GM18526 (cell line): ENCODE measurements around the gene COLQ.

ENCODE experiments used
- POLR2A ChIP-seq: IDR thresholded peaks from 3 replicates; pipeline ENCODE4 v1.6.1; 2011; ENCODE audit not compliant: insufficient read length; ENCODE audit errors: extremely low read depth

The COLQ gene

DNA sequence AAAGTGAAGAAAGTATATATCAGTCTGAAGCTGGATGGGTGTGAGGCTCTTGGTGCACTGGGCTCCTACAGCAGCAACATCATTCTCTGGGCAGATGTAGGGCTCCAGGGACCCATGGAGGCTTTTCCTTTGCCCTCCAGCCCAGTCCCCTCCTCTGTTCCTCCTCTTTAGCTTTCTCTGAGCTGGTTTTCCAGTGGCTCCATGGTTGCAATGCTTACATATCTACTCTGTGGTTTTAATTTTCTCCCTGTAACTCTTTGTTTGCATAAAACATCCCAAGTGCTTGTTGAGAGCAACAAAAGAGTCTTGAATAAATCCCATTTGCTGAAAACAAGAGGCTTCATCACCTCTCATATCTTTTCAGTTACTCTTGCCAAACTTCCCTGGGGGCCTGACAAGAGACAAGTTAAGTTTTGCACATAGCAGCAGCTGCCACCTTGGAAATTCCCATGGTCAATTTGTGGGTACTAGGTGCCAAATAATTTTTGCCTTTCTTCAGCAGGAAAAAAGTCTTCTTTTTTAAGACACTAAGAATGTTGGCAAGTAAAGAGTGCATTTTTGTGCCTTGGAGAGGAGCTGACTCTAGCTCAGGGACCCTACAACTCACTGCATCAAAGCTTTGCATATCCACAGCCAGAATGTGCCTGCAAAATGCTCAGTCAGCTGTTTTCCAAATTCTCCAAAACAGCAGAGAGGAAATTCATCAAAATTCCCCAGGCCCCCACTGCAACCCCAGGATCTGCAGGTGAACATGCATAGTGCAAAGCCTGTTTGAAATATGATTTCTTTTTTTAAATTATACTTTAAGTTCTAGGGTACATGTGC lies 41.9 kb downstream of the COLQ start:
- TF ChIP-seq POLR2A: no peak

DNA sequence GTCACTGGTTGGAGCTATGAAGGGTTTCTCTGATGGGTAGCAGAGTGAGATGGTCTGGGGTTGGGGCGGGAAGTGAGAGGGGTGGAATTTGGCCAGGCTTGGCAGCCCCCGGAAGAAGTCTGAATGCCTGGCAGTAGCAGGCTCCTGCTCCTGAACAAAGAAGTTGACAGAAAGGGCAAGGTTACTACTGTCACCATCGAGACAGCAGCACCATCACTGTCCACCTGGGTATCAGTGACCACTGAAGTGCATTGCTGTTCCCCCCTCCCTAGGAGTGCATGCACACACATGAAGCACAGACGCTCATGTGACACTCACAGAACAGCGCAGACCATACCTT lies 42.9 kb downstream of the COLQ start:
- no peak for TF ChIP-seq POLR2A

DNA sequence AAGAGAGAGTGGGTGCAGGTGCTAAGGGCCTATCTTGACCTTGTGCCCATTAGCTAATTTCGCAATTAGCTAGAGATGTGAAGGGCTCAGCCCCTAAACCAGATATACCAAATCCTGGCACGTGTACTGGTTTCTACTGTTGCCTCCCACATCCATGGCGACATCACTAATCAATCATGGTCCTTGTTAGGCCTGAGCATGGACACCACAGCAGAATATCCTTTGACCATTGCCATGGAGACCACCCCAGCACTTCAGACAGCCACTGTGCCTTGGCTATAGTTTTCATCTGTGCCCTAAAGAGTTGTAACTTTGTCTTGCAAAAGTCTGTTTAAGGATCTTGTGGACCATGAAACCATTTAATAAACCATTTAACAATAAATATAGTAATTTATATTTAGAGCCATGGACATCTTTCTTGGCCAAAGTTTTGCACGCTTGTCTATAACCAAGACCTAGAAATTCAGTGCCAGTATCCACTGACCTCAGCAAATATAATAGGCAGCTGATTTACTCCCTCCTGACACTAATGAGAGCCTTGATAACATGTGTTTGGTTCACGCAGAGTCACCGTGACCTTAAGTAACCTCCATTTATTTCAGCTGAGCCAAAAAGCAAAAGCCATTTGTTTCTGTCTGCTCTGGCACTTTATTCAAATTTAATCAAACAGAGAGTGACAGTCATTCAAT lies 43.4 kb downstream of the COLQ start:
- no peak for TF ChIP-seq POLR2A

DNA sequence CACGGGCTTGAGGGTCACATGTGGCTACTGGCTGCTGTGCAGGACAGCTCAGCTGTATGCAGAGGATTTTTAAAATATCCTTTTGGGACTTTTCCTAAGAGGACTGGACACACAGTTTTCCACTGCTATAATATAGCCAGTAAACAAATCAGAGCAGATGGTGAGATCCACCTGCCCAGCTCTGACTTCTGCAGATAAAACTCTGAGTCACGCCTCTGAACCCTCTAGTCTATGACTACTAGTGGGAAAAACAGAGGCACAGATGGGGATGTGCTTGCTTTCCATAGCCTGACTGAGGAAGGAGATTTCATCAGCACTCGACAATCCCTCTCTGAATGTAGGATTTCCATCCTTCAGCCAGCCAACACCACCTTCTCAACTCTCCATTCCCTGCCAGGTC lies 45.1 kb downstream of the COLQ start:
- no peak for TF ChIP-seq POLR2A

DNA sequence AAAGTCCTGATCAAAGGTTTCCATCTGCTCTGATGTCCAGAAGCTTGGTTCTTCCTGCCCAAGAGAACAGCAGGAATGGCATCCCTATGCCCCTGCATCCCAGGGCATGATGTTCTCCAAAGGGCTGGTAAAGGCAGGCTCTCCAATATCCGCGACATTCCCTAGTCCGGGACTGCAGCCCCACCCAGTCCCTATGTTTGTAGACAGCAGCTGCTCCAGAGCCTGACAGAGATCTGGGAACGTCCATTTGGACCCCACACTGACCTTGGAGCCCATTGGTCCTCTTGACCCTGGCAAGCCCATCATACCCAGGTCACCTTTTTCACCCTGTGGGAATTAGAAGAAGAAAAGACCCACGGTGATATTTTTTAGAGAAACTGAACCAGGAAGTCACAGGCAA lies 46.3 kb downstream of the COLQ start:
- TF ChIP-seq POLR2A: no peak

DNA sequence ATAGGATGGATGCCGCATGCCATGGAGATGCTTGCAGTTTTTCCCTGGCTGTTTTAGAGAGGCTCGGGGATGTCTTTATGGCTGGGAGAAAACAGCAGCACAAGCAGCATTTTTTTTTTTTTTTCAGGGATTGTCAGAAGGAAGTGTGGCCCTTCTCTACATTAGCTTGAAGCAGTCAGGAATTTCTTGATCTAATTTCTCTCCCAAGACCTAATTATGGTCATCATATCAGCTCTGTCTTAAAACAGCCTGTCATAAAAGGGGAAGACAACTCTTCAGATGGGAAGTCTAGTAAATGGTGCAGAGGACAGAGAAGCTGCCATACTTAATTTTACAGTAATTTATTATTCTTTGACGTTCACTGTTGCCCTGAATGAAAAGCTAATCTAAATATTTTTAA lies 49.6 kb downstream of the COLQ start:
- no peak for TF ChIP-seq POLR2A

DNA sequence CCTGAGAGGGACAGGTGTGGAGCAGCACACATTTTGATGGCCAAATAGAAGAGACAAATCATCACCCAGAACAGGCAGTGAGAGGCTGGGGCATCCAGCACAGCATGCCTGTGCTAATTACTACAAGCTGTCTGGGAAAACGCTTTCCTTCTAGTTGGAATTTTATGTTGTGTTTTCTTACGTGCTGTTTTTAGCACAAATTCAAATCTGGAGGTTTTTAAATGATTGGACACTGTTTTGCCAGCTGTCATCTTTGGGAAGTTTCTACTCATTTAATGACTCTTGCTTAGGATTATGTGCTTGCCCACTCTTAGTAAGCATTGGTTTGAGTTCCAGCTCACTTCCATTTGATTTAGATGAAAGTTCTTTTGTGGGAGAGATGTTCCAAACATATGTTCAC lies 50.7 kb downstream of the COLQ start:
- TF ChIP-seq POLR2A: no peak

DNA sequence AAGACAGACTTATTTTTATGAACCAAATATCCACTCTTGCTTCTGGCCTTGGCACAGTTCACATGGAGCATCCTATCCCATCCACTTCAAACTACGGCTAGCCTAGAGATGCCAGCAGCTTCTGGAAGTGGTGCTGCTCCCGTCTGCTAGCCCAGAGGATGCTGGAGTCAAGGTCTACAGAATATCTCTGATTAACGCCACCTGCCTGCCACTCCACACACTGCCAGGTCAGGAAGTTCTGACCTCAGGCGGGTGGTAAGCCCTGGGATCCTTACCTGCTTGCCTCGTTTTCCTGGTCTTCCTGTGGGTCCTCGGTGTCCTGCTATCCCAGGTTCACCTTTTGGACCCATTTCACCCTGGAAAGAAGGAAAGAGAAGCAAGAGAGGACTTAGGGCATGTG lies 51.2 kb downstream of the COLQ start:
- TF ChIP-seq POLR2A: no peak

DNA sequence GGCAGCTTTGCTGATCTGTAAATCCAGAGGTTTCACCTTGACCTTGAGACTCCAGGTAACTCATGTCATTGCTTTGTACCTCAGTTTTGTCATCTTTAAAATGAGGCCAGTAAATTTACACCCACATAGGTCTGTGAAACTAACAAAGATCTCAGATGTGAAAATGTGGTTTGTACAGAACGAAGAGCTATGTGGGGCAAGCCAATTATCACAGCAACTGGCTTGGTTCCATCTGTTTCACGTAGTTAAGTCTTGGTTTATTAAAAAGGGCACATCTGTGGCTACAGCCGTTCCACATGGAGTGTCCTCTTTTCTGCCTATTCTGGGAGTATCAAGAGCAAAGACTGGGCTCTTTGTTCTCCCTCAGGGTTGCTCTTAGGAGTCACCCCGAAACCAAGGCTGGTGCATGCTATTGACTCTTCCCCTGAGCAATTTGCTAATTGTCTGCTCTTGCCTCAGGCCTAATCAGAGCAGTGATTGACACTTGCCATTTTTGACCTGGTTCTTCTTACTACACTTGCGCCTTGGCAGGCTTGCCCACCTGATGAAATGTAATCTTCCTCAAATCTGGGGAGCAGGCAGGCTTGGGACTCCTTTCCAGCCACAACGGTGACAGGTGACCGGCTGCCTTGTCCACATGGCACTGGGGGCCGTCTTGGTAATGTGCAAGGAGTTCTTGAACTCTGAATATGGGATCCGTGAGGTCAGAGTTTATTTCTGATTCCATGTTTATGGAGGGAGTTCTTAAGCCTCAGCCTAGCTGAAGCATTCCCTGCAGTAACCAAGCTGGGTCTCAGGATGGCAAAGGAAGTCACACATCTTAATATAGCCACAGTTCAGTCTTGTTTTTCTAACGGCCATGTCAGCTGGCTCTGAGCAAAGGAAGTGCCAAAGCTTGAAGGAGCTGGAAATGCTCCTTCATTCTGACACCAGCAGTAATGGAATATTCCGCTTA lies 54.0 kb downstream of the COLQ start:
- no peak for TF ChIP-seq POLR2A

DNA sequence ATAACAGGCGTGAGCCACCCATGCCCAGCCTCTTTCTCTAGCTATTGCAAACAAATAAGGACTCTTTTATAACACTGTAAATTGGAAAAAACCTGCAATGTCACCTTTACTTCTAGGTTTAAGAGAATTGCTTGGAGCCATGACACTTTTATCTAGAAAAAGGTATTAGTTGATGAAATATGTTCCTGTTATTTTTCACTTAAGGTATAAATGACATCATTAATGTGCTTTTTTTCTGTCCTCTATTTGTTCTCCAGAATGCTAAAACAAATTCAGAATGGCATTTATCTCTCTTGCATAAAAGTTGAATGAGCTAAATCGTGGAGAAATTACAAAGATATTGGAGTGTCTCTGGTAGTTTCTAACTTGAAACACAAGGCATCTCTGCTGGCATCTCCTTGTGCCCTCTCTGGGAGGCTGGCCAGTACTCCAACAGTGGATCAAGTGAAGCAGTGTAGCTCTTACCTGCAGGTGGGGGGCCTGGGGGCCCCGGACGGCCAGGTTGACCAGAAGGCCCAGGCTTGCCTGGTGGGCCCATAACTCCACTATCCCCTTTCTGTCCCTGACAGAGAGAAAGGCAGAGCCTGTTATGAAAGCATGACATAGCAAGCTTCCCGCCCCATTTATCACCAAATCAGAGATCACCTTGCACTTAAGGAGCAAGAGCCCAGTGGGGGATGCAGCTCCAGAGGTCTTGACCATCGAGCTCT lies 55.5 kb downstream of the COLQ start:
- TF ChIP-seq POLR2A: no peak

DNA sequence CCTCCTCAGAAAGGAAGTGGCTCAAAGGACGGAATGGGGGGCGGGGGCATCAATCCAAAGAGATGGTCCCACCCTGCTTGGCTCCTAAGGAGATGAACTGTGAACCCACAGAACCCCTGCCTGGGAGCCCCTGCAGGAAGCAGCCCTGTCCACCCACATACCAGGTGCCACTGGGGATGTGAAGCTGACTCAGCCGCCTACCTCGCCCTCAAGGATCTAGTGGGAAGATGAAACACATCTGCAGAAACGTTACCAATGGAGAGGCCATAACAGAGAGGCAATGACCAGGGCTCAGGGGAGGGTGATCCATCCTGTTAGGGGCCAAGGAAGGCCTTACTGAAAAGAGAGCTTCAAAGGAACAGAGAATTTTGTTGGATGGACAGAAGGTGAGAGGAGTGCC lies 59.1 kb downstream of the COLQ start:
- TF ChIP-seq POLR2A: no peak

DNA sequence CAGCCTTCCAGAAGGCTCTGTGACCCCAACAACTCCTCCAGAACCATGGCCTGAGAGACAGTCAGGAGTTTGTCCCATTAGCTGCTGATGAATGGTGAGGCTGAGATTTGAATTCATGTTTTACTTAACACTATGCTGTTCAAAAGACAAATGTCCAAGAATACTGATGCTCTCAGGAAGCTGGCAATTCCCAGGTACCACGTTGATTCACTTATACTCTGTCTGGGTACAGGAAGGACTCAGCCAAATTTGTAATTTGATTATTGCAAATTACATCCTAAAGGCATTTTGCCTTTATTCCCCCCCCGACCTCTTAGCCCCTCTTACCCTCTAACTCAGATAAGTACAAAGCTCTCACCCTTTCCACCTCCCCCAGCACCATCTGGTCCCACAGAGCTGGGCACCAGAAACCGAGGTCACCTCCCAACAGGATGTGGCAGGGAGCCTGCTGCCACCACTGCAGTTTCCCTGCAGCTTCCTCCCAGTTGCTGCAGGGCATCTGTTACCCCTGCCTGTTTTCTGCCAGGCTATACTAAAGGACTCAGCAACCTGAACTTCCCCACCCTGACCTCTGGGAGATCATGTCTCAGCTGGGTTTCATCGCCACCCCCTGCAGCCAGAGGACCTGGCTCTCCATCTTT lies 60.5 kb downstream of the COLQ start:
- TF ChIP-seq POLR2A: no peak

DNA sequence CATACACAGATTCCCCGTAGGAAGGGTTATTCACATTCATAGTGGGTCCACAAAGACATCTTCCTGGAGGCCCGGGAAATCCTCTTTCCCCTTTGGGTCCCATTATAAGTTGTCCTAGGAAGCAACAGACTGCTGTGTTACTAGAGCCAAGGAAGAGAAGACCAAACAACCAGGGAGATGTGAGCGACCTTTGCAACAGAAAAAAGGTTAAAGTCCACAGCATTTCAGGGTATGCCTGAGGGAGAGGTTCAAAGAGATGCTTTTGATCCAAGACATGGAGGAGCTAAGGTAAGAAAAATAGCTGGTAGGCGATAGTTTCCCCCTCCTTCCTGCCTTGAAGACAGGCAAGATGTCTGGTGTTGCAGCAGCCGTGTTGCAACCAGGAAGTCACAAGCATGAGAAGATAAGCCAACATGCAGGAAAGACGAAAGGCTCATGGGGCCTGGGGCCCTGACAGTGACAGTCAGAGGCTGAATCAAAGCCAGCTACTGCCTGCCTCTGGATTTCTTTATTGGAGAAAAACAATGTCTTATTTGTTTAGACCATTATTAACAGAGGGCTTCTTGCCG lies 63.2 kb downstream of the COLQ start:
- TF ChIP-seq POLR2A: no peak

DNA sequence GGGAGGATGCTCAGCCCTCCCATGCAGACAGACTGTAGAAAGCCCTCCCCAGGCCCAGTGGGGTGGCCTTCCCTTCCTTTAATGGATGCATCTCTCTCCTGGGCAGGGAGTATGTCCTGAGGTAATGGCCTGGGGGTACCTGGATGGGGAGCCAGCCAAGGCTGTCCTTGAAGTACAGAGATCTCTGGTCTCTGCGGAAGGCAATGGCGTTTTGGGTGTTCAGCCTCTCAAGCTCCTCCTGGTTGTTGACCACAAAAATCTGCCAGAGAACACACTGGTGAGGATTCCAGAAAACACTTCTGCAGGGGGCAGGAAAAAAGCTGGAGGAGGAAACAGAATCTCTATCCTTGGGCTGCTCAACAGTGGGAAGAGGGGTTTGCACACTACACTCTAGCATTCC lies 65.2 kb downstream of the COLQ start:
- no peak for TF ChIP-seq POLR2A
